ENCODE results near the gene NGRN.

- TF ChIP-seq MAFK (IDR thresholded peaks at IDR 0.05; ENCODE audit: low read depth, low read length) = no peak
- TF ChIP-seq CTCF (conservative IDR thresholded peaks at IDR 0.05; ENCODE audit: low read depth, low read length) = no peak
- no peak for TF ChIP-seq RAD21 (IDR thresholded peaks at IDR 0.05; ENCODE audit: low read length)
- no peak for TF ChIP-seq SMC3 (IDR thresholded peaks at IDR 0.05; ENCODE audit: low read depth, low read length)
- TF ChIP-seq MXI1 (IDR thresholded peaks at IDR 0.05; ENCODE audit: borderline replicate concordance, low read depth, low read length) = no peak
- no peak for TF ChIP-seq POLR2A (IDR thresholded peaks at IDR 0.05; ENCODE audit: low read depth, low read length)
- TF ChIP-seq CEBPB (IDR thresholded peaks at IDR 0.05; ENCODE audit: low read depth, low read length) = no peak
- no peak for TF ChIP-seq NFE2L2 (IDR thresholded peaks at IDR 0.05; ENCODE audit: low read depth, low read length)
- no peak for TF ChIP-seq CHD1 (IDR thresholded peaks at IDR 0.05; ENCODE audit: low read depth, low read length)
- TF ChIP-seq USF2 (IDR thresholded peaks at IDR 0.05; ENCODE audit: low read depth, low read length) = no peak
- TF ChIP-seq MAZ (IDR thresholded peaks at IDR 0.05; ENCODE audit: borderline replicate concordance, low read depth, low read length) = no peak
These were observed 26.3 kb downstream of the NGRN start for GRCh38 chr15:90291679-90292356.
